Mesodermal cell (in vitro differentiated cells): ENCODE measurements around the gene ARMC8. TPM values are rescaled to one million over a fixed set of nuclear protein-coding genes. Genes with fewer than 3 reads are reported as not detected.
A peak's percentile ranks its signal among the peaks of the same experiment; 100 is the strongest.
"Not testable (repeated sequence)": the region's sequence is repeated elsewhere in the genome, so short reads cannot be mapped to it uniquely, and the experiment has no call there.

Experiments used
- H3K27ac ChIP-seq: 2 replicates; pipeline ENCODE4 v1.7.0; 2013; ENCODE audit warnings: mild to moderate bottlenecking, low read depth, low read length, moderate library complexity; ENCODE audit not compliant: severe bottlenecking
- H3K36me3 ChIP-seq: 2 replicates; pipeline ENCODE4 v1.7.1; 2013; ENCODE audit warnings: mild to moderate bottlenecking, low read length, moderate library complexity; ENCODE audit not compliant: control insufficient read depth, insufficient read depth
- H3K4me1 ChIP-seq: one replicate; pipeline ENCODE4 v1.7.1; 2013; ENCODE audit warnings: mild to moderate bottlenecking, low read length; ENCODE audit not compliant: insufficient read depth, control insufficient read depth, poor library complexity, severe bottlenecking
- H3K4me3 ChIP-seq: 2 replicates; pipeline ENCODE4 v1.7.0; 2013; ENCODE audit warnings: low read length, control low read depth, mild to moderate bottlenecking; ENCODE audit not compliant: insufficient read depth, poor library complexity, severe bottlenecking; ENCODE audit errors: extremely low read depth
- H3K9me3 ChIP-seq: 2 replicates; pipeline ENCODE4 v1.7.1; 2013; ENCODE audit warnings: mild to moderate bottlenecking, low read length, moderate library complexity; ENCODE audit not compliant: control insufficient read depth
- WGBS, 2 experiments: methylation state at CpG; one replicate each; pipeline ENCODE4 v1.1.5; 2013; ENCODE audit warnings: missing lambda C conversion rate in 2 of 2; ENCODE audit not compliant: insufficient coverage in 2 of 2; 5-methylcytosine and 5-hydroxymethylcytosine counted together
- polyA plus RNA-seq, 2 experiments: library from polyadenylated mRNA; stranded (reverse); fragments of 50-300 nt; gene quantifications; one replicate each; pipeline ENCODE4 v1.2.3, GENCODE V29; 2013

Gene ARMC8, protein sequence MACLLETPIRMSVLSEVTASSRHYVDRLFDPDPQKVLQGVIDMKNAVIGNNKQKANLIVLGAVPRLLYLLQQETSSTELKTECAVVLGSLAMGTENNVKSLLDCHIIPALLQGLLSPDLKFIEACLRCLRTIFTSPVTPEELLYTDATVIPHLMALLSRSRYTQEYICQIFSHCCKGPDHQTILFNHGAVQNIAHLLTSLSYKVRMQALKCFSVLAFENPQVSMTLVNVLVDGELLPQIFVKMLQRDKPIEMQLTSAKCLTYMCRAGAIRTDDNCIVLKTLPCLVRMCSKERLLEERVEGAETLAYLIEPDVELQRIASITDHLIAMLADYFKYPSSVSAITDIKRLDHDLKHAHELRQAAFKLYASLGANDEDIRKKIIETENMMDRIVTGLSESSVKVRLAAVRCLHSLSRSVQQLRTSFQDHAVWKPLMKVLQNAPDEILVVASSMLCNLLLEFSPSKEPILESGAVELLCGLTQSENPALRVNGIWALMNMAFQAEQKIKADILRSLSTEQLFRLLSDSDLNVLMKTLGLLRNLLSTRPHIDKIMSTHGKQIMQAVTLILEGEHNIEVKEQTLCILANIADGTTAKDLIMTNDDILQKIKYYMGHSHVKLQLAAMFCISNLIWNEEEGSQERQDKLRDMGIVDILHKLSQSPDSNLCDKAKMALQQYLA
- 43.1 TPM for polyA plus RNA-seq (2013, experiment 1 of 2)
- 27.3 TPM for polyA plus RNA-seq (2013, experiment 2 of 2)

- WGBS, 2 experiments = 0% methylated on average over 51 to 52 of the region's 59 CpGs
- Histone ChIP-seq H3K36me3 (peaks cover 28% of the 10 kb centered on the region), H3K4me3 (peak within 1 kb of the TSS; percentile 86), H3K4me1 (no peaks in the 10 kb centered on the region), H3K9me3 (no peaks in the 10 kb centered on the region), H3K27ac (peak within 1 kb of the TSS; percentile 94)
These were observed at the start of gene ARMC8 for GRCh38 chr3:138187296-138188012. TSS of gene ARMC8 (plus strand) at chr3:138187301. CDS start at chr3:138187555, 254 bp downstream.

GRCh38 chr3:138137861-138138260 lies 49.2 kb upstream of the ARMC8 start:
- no peaks in the 10 kb centered on the region for H3K36me3 ChIP-seq
- H3K4me1 ChIP-seq = peaks cover 16% of the 10 kb centered on the region
- H3K4me3 ChIP-seq = no peak overlapping the region
- WGBS, 2 experiments = 83 to 93% methylated on average over 1 to 2 of the region's 2 CpGs
- H3K27ac ChIP-seq = no peak overlapping the region
- H3K9me3 ChIP-seq = no peaks in the 10 kb centered on the region

- H3K4me3 ChIP-seq = no peak overlapping the region
- WGBS, 2 experiments = no CpG with 5 or more reads among the region's 2 CpGs
- no peaks in the 10 kb centered on the region for H3K36me3 ChIP-seq
- H3K4me1 ChIP-seq = peaks cover 16% of the 10 kb centered on the region
- no peak overlapping the region for H3K27ac ChIP-seq
- H3K9me3 ChIP-seq = no peaks in the 10 kb centered on the region
These were observed 47.4 kb upstream of the ARMC8 start for GRCh38 chr3:138139691-138140090.

- no peaks in the 10 kb centered on the region for H3K9me3 ChIP-seq
- no peak overlapping the region for H3K27ac ChIP-seq
- H3K4me1 ChIP-seq = peaks cover 16% of the 10 kb centered on the region
- no peak overlapping the region for H3K4me3 ChIP-seq
- no peaks in the 10 kb centered on the region for H3K36me3 ChIP-seq
These were observed 46.2 kb upstream of the ARMC8 start for GRCh38 chr3:138140940-138141339.

DNA sequence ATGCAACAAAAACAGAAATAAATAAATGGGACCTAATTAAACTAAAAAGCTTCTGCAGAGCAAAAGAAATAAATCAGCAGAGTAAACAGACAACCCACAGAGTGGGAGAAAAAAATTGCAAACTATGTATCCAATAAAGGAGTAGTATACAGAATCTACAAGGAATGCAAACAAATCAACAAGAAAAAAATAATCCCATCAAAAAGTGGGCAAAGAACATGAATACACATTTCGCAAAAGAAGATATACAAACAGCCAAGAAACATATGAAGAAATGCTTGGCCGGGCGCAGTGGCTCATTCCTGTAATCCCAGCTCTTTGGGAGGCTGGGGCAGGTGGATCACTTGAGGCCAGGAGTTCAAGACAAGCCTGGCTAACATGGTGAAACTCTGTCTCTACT lies 44.9 kb upstream of the ARMC8 start:
- not testable (repeated sequence) for H3K27ac ChIP-seq, H3K9me3 ChIP-seq, H3K4me3 ChIP-seq, H3K36me3 ChIP-seq
- peaks cover 13% of the 10 kb centered on the region for H3K4me1 ChIP-seq
- WGBS, 2 experiments = 87 to 94% methylated on average over 3 of the region's 3 CpGs

DNA sequence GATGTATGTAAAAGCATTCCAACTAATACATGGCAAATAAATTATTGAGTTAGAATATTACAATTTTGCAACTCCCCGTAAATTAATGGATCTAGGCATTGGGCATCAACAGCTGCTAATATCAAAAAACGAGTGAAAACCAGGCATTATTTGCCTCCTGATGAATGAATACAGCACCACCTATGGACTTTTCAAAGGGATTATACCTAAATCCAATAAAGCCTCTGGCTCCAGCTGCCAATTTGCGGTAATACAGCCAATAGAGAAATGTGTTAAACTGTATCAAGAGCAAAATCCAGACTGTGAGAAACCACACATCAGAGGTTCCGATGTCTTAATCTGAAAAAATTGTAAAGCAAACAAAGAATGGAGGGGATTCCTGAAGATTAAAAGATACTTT lies 38.6 kb upstream of the ARMC8 start:
- no peak overlapping the region for H3K27ac ChIP-seq
- no peaks in the 10 kb centered on the region for H3K9me3 ChIP-seq
- 60 to 100% methylated on average over 1 to 2 of the region's 4 CpGs for WGBS, 2 experiments

GRCh38 chr3:138154534-138154933 lies 32.6 kb upstream of the ARMC8 start:
- H3K36me3 ChIP-seq = no peaks in the 10 kb centered on the region
- no peak overlapping the region for H3K27ac ChIP-seq
- H3K4me3 ChIP-seq = no peak overlapping the region
- no peaks in the 10 kb centered on the region for H3K4me1 ChIP-seq
- no peaks in the 10 kb centered on the region for H3K9me3 ChIP-seq

More for the DNA sequence above, 38.6 kb upstream of the ARMC8 start:
- Histone ChIP-seq H3K4me3 (no peak overlapping the region), H3K4me1 (no peaks in the 10 kb centered on the region), H3K36me3 (no peaks in the 10 kb centered on the region)

DNA sequence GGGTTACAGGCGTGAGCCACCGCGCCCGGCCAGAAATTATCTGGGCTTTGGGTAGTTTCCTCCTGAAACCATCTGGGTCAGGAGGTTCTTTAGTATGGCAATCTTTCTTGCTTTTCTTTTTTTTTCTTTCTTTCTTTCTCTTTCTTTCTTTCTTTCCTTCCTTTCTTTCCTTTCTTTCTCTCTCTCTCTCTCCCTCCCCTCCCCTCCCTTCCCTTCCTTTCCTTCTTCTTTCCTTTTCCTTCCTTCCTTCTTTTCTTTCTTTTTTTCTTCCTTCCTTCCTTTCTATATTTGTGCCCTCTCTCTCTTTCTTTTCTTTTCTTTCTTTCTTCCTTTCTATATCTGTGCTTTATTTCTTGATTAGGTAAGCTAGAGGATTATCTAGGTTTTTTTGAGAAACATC lies 29.4 kb upstream of the ARMC8 start:
- Histone ChIP-seq H3K27ac (no peak overlapping the region), H3K9me3 (no peaks in the 10 kb centered on the region), H3K36me3 (peaks cover 23% of the 10 kb centered on the region), H3K4me3 (no peak overlapping the region), H3K4me1 (no peaks in the 10 kb centered on the region)
- 93 to 96% methylated on average over 3 to 4 of the region's 4 CpGs for WGBS, 2 experiments

GRCh38 chr3:138165061-138165460 lies 22.0 kb upstream of the ARMC8 start:
- H3K27ac ChIP-seq = no peak overlapping the region
- no peak overlapping the region for H3K4me3 ChIP-seq
- H3K4me1 ChIP-seq = no peaks in the 10 kb centered on the region
- 100% methylated on average over 2 of the region's 2 CpGs for WGBS, 2 experiments
- H3K9me3 ChIP-seq = no peaks in the 10 kb centered on the region
- H3K36me3 ChIP-seq = peaks cover 78% of the 10 kb centered on the region

DNA sequence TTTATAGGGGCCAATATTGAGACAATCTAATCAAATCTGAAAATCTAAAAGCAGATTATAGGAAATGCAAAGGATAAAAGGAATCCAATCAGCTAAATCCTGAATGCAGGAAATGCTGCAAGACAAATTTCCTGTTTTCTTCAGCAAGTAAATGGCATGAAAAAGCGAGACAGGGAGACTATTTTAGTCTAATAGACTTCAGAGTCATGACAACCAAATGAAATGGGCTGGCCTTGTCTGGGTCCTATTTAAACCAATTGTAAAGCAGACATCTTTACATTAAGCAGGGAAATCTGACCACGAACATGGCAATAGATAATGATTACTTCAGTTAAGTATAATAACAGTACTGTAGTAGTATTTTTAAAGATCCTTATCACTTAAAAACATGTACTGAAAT lies 14.5 kb upstream of the ARMC8 start:
- Histone ChIP-seq H3K9me3 (no peaks in the 10 kb centered on the region), H3K4me1 (peaks cover 4% of the 10 kb centered on the region), H3K27ac (no peak overlapping the region), H3K36me3 (peaks cover 46% of the 10 kb centered on the region), H3K4me3 (no peak overlapping the region)
- 88 to 100% methylated on average over 1 of the region's 2 CpGs for WGBS, 2 experiments
